NCI-H1417 treated with DMSO at 0.1 percent for 48 hours (cell line): ENCODE results near the gene SBNO2.
"Not testable (repeated sequence)": the region's sequence is repeated elsewhere in the genome, so short reads cannot be mapped to it uniquely, and the experiment has no call there.

Experiments used
- DNase-seq: peaks from one replicate; lab custom pipeline; 2025; lab: John Stamatoyannopoulos, UW

The SBNO2 gene

GRCh38 chr19:1208830-1209229 lies 34.8 kb upstream of the SBNO2 start:
- DNase-seq = not testable (repeated sequence)

- no peak for DNase-seq
These were observed 32.9 kb upstream of the SBNO2 start for GRCh38 chr19:1206864-1207450.

- DNase-seq = no peak
These were observed 32.2 kb upstream of the SBNO2 start for GRCh38 chr19:1206150-1206863.

- peak; percentile 92 for DNase-seq
These were observed 31.3 kb upstream of the SBNO2 start, which contains the start of gene STK11 for GRCh38 chr19:1205114-1206099. Gene STK11, plus strand, starts transcription at chr19:1205778. Its CDS starts 1,136 bp downstream, at chr19:1206914.

- not testable (repeated sequence) for DNase-seq
These were observed 26.5 kb upstream of the SBNO2 start for GRCh38 chr19:1200614-1201013.

- DNase-seq = no peak
These were observed 25.5 kb upstream of the SBNO2 start for GRCh38 chr19:1199531-1199930.

GRCh38 chr19:1189419-1189818 lies 15.4 kb upstream of the SBNO2 start:
- DNase-seq = no peak

- DNase-seq = no peak
These were observed 9.6 kb upstream of the SBNO2 start for GRCh38 chr19:1183543-1184172.

GRCh38 chr19:1182727-1183126 lies 8.7 kb upstream of the SBNO2 start:
- no peak for DNase-seq

GRCh38 chr19:1182068-1182467 lies 8.0 kb upstream of the SBNO2 start:
- DNase-seq = no peak

GRCh38 chr19:1181606-1182005 lies 7.5 kb upstream of the SBNO2 start:
- DNase-seq = no peak

GRCh38 chr19:1177322-1178114 lies 3.5 kb upstream of the SBNO2 start:
- DNase-seq = no peak

GRCh38 chr19:1173159-1173844 lies 766 bp downstream of the SBNO2 start:
- no peak for DNase-seq

GRCh38 chr19:1172353-1173158 lies 1.5 kb downstream of the SBNO2 start:
- no peak for DNase-seq

GRCh38 chr19:1171755-1172352 lies 2.2 kb downstream of the SBNO2 start:
- DNase-seq = no peak

GRCh38 chr19:1170938-1171754 lies 2.9 kb downstream of the SBNO2 start:
- no peak for DNase-seq

- no peak for DNase-seq
These were observed 3.9 kb downstream of the SBNO2 start for GRCh38 chr19:1169921-1170885.
